Fibroblast of peridontal ligament (primary cell): ENCODE data around the gene ZNF654.
"Not testable (repeated sequence)": the region's sequence is repeated elsewhere in the genome, so short reads cannot be mapped to it uniquely, and the experiment has no call there.

Experiments
- DNase-seq: peaks from one replicate; pipeline ENCODE4 v3.0.0-alpha.2; 2010; ENCODE audit errors: extremely low read depth

Gene ZNF654

DNA sequence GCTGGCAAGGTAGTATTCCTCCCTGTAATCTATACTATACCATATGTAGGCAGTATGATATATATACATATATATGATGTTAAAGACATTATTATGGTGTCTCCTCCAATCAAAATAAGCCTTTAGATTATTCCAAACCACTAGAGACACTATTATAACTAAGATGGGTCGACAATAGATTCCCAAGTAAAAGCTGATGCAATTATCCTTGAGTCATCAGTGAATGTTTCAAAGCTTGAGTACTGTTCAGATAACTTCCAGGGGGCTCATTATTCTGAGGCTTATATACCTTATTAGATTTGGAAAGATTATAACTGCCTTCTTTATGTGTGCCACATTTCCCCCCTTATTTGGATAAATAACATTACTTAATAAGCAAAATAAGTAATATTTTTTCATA lies 78.8 kb downstream of the ZNF654 start:
- DNase-seq, result peak; percentile 65

DNA sequence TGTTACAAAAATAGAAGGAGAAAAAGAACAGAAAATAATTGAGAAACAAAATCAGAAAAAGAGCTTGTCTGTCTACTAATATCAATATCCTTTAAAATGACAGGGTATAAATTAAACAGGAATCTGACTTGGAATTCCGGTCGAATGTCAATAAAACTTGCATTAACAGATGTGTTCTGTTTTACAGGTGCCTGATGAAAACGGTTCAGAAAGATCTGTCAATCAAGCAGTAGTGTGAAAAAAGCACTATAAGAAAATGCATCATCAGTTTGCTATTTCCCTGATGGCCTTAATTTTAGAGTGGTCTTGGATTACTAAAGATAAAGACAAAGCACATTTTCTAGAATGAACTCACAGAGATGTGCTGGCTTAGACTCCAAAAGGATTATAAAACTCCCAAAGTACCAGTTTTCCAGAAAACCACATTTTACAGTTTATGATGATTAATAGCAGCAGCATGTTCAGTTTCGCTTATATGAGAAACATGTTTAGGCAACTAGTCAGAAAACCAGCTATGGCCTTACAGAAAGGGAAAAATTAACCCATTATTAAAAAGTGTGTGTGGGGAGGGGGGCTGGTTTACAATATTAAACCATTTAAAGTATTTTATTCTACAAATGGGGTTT lies 82.5 kb downstream of the ZNF654 start:
- DNase-seq, result peak; percentile 89

DNA sequence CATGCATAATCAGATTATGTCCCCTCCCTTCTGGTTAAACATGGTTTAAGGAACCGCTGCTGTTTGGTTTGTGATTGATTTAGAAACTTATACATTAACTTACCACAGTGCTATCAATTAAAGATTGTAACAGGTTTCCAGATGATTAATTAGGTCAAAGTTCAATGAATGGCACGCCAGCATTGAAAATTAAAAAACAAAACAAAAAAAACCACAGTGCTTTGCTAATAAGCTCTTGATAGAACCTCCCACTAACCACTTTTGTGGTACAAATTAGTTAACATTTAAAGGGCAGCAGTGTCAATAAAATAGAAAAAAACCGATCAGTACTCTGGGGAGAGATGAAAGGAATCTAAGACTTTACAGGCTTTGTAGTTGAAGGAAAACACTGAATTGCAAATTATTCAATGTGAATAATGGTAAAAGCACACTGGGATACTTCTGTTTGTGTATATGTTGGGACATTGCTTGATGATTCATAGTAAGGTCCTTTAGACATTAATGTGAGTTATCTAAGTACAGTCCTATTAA lies 83.1 kb downstream of the ZNF654 start:
- peak; percentile 54 for DNase-seq

- DNase-seq, result no peak
Observed at GRCh38 chr3:88147261-88147660, 88.2 kb downstream of the ZNF654 start.

DNA sequence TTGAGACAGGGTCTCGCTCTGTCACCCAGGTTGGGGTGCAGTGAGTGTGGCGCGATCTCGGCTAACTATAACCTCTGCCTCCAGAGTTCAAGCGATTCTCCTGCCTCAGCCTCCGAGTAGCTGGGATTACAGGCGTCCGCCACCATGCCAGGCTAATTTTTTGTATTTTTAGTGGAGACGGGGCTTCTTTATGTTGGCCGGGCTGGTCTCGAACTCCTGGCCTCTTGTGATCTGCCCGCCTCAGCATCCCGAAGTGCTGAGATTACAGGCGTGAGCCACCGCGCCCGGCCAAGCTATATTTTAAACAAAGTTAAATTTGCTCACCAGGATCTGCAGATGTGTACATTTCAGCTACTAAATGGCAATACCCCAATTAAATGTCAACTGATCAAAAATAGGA lies 89.6 kb downstream of the ZNF654 start:
- no peak for DNase-seq

DNA sequence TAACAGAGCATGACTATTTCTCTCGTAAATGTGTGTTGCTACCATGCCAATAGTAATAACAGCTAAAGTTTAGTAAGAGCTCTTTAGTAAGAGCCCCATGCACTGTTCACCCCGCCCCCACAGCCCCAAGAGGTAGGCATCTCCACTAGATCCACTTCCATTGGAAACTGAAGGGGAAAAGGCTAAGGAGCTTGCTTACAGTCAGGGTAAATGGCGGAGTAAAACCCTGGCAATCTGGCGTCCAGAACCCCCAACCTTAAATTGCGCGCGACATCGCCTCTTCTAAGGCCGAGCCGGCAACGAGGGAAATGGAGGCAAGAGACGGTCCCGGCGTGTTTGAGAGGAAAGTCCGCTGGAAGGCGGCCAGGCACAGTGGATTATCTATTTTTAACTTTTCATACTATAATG lies 90.0 kb downstream of the ZNF654 start:
- DNase-seq, result no peak

- peak; percentile 91 for DNase-seq
Observed at GRCh38 chr3:88149509-88150362, 90.7 kb downstream of the ZNF654 start, which contains the start of gene C3orf38. TSS of gene C3orf38 (plus strand) at chr3:88149959. CDS start at chr3:88150053, 94 bp downstream.

GRCh38 chr3:88150371-88150770 lies 91.3 kb downstream of the ZNF654 start:
- DNase-seq, result peak; percentile 37

DNA sequence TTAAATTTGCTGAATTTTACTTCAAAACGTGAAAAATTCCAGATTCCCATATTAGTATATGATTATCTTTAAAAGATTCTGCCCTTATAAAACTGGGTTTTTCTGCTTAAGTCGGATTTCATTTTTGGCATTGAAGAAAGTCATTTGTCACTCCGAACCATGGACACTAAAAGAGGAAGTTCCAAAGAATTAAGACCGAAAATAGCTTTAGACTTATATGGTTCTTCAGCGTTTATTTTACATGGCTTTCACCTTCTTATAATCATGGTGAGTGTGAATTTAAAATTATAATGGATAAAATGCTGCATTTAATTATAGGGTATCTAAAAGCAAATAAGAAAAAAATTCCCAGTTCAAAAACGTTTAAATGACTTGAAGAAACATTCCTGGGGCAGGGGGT lies 91.8 kb downstream of the ZNF654 start:
- peak; percentile 10 for DNase-seq

- peak; percentile 52 for DNase-seq
Observed at GRCh38 chr3:88151358-88151757, 92.3 kb downstream of the ZNF654 start.

- DNase-seq, result no peak
Observed at GRCh38 chr3:88152841-88153240, 93.8 kb downstream of the ZNF654 start.

- no peak for DNase-seq
Observed at GRCh38 chr3:88166419-88166971, 107.4 kb downstream of the ZNF654 start.

DNA sequence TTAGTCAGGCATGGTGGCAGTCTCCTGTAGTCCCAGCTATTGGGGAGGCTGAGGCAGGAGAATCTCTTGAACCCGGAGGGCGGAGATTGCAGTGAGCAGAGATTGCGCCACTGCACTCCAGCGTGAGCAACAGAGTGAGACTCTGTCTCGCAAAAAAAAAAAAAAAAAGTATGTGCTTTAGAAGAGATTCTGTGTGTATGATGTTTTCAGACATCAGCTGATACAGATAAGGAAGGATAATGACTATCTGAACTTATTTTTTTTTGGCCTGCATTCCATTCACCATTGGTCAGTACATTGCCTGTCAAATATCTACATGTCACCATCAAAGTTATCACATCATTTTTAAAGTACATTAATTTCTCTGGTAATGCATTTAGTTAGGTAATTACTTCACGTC lies 108.1 kb downstream of the ZNF654 start:
- no peak for DNase-seq

- DNase-seq, result peak; percentile 11
Observed at GRCh38 chr3:88167704-88168103, 108.6 kb downstream of the ZNF654 start.

- no peak for DNase-seq
Observed at GRCh38 chr3:88168171-88168570, 109.1 kb downstream of the ZNF654 start.

GRCh38 chr3:88180398-88180999 lies 121.4 kb downstream of the ZNF654 start:
- DNase-seq, result peak; percentile 80

DNA sequence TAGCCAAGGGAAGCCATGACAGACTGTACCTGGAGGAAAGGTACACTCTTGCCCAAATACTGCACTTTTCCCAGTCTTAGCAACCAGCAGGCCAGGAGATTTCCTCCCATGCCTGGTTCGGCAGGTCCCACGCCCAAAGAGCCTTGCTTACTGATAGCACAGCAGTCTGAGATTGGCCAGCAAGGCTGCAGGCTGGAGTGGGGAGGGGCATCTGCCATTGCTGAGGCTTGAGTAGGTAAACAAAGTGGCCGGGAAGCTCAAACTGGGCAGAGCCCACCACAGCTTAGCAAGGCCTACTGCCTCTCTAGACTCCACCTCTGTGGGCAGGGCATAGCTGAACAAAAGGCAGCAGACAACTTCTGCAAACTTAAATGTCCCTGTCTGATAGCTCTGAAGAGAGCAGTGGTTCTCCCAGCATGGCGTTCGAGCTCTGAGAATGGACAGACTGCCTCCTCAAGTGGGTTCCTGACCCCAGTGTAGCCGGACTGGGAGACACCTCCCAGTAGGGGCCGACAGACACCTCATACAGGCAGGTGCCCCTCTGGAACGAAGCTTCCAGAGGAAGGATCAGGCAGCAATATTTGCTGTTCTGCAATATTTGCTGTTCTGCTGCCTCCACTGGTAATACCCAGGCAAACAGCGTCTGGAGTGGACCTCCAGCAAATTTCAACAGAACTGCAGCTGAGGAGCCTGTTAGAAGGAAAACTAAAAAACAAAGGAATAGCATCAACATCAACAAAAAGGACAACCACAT lies 123.3 kb downstream of the ZNF654 start:
- not testable (repeated sequence) for DNase-seq

DNA sequence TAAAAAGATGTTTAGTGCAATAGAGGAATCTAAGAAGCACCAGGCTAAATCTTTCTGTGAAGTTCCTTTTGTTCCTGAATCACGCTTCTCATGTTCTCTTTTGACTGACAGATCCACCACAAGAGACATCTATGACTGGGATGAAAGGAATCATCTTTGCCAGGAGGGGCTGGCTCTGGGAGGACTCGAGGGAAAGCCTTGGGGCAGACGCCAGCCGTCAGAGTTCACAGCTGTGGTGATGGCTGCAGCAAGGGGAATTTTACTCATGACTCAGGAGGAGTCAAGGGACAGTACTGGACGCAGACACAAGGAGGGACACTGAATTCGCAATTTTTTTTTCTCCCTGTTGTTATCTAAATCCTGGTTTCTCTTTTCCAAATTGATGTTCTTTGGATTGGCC lies 129.4 kb downstream of the ZNF654 start:
- peak; percentile 29 for DNase-seq

DNA sequence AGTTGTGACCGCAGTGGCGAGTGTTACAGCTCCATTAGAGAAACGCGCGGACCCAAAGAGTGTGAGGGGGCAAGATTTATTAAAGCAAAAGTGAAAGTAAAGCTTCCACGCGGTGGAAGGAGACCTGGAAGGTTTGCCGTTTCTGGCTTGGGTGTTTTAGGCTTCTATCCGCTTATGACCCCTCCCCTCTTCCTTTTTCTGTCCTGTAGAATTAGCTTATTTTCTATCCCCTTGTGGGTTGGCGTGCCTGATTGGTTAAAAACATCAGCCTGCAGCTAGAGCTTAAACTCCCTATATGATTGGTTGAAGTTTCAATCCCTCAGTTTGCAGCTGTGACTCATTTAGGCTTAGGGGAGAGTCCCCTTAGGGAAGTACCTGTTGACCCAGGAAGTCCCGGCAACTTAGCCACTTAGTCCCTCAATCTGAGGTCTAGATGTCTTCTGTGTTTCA lies 130.3 kb downstream of the ZNF654 start:
- no peak for DNase-seq

- DNase-seq, result no peak
Observed at GRCh38 chr3:88191872-88192409, 132.9 kb downstream of the ZNF654 start.

DNA sequence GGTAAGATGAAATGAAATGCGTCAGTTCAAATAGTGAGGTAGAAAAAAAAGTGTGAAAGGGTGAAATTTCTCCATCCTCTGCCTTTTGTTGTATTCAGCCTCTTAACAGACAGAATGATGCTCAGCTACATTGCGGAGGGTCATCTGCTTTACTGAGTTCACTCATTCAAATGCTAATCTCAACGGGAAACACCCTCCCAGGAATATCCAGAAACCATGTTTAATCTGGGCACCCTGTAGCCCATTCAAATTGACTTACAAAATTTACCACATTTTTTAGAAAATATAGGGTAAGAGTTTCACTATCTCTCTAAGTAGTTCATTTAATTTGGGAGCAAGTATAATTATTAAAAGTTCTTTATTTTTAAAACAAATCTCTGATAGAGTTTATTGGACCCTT lies 133.6 kb downstream of the ZNF654 start:
- DNase-seq, result no peak
